GM12891 (cell line): ENCODE results near the gene PPP2R5A.

Experiments
- DNase-seq: peaks from one replicate; pipeline ENCODE4 v3.0.0; 2011; ENCODE audit warnings: low spot score; ENCODE audit not compliant: insufficient read length
- FAIRE-seq: peaks from 2 replicates; lab custom pipeline; 2011; peaks lifted over from hg19 to GRCh38; lab: Jason Lieb, UNC
- PAX5 ChIP-seq: IDR thresholded peaks from 2 replicates; pipeline ENCODE4 v1.6.1; 2011; ENCODE audit warnings: low read length, moderate library complexity, mild to moderate bottlenecking; ENCODE audit not compliant: insufficient read depth, severe bottlenecking
- POLR2A ChIP-seq: IDR thresholded peaks from 2 replicates; pipeline ENCODE4 v1.6.1; 2011; ENCODE audit warnings: low read depth, low read length, control low read depth
- POLR2AphosphoS5 ChIP-seq: IDR thresholded peaks from 2 replicates; pipeline ENCODE4 v1.6.1; 2011; ENCODE audit warnings: low read depth, low read length, control low read depth
- POU2F2 ChIP-seq: IDR thresholded peaks from 2 replicates; pipeline ENCODE4 v1.6.1; 2011; ENCODE audit warnings: low read depth, mild to moderate bottlenecking, control low read depth, low read length, moderate library complexity
- SPI1 ChIP-seq: IDR thresholded peaks from 2 replicates; pipeline ENCODE4 v1.6.1; 2011; ENCODE audit warnings: low read depth, low read length, control low read depth
- TAF1 ChIP-seq: IDR thresholded peaks from 2 replicates; pipeline ENCODE4 v1.6.1; 2011; ENCODE audit warnings: low read depth, low read length, control low read depth

PPP2R5A gene

DNA sequence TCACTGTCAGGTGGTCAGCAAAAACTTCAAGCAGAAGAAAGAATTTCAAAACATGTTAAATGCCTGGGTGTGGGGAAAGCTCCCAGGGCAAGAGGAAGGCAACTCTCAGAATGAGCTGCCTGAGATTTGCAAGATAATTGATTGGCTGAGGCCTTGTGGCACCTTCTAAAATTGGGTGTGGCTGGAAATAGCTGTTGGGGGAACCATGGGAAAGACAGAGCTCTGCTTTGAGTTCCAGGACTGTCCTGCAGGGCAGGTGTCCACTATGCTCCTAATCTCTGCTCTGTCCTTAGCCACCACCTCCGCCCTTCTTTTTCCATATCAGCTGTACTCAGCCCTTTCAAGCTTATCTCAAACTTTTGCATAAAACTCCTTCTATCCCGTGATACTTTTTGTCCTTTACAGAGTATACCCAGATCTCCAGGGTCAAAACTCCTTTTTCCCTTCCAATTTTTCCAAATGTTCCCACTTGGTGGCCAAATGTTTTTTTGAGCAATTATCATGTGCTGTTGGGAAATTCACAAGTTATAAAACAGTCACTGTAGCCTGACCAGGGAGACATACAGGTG, 23.8 kb upstream of the PPP2R5A start:
- FAIRE-seq (no peak), DNase-seq (no peak)
- no peak for TF ChIP-seq TAF1

DNA sequence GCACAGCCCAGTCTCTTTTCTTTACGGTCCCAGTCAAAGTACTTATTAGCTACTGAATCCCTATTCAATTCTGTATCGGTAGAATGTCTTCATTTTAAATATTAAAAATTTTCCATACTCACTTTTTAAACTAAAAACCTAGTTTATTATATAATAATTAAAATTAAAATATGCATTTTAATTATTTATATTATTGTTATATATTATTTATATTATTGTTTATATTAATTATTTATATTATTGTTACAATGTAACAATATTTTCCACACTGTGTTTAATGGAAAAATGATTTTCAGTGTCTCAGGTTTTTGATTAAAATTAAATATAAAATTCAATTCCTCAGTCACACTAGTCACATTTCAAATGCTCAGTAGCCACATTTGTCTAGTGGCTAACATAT, 18.2 kb upstream of the PPP2R5A start:
- no peak for DNase-seq
- no peak for TF ChIP-seq SPI1
- TF ChIP-seq POLR2A, result no peak
- TF ChIP-seq TAF1, result no peak
- TF ChIP-seq POLR2AphosphoS5, result no peak
- no peak for TF ChIP-seq POU2F2
- TF ChIP-seq PAX5, result no peak
- FAIRE-seq, result no peak

DNA sequence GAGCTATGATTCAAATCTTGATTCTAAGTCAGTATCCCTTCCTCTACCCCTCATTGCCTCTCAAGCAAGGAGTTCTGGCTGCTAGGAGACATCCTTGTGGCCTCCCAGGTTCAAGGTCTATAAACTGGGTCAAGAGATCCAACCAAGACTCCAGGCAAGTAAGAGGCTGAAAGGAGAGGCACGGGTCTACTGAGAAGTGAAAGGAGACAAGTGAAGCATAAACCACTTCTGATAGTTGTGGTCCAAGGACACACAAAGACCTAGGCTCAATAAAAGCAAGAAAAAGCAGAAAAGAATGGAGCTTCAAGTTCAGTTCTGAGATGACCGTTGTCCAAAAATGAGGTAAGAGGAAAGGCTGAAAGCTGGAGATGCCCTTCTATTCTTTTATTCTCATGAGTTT, 17.8 kb upstream of the PPP2R5A start:
- FAIRE-seq (peak; percentile 66), DNase-seq (no peak)
- TF ChIP-seq POLR2A, result no peak
- peak; percentile 62 for TF ChIP-seq SPI1

- DNase-seq (no peak), FAIRE-seq (no peak)
- TF ChIP-seq POLR2A (no peak), TAF1 (no peak), POU2F2 (no peak), PAX5 (no peak), SPI1 (no peak), POLR2AphosphoS5 (no peak)
These were observed 15.9 kb upstream of the PPP2R5A start for GRCh38 chr1:212269306-212269705.

DNA sequence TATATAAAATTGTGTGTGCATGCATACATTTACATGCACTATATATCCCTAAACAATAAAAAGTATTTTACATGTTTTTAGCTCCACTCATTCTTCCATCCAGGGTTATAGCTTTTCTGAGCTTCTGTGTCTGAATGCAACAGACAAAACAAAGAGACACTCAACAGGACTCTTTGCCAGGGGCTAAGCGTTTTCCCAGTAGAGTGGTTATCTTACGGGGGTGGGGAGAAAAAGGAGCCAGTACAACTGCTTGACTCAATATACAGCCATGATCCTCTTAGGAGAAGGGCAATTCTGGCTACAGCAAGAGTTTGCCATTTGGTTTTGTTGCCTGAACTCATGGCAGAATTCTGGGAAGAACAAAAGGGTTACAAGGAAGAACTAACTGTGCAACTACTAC, 14.6 kb upstream of the PPP2R5A start:
- FAIRE-seq, result no peak
- TF ChIP-seq POLR2AphosphoS5 (no peak), SPI1 (no peak), TAF1 (no peak), POU2F2 (no peak), PAX5 (no peak), POLR2A (no peak)
- no peak for DNase-seq

GRCh38 chr1:212271234-212271633, 14.0 kb upstream of the PPP2R5A start:
- TF ChIP-seq SPI1, result no peak
- TF ChIP-seq POLR2A, result no peak
- no peak for TF ChIP-seq TAF1
- no peak for TF ChIP-seq POU2F2
- no peak for TF ChIP-seq POLR2AphosphoS5
- no peak for TF ChIP-seq PAX5
- FAIRE-seq (no peak), DNase-seq (no peak)

DNA sequence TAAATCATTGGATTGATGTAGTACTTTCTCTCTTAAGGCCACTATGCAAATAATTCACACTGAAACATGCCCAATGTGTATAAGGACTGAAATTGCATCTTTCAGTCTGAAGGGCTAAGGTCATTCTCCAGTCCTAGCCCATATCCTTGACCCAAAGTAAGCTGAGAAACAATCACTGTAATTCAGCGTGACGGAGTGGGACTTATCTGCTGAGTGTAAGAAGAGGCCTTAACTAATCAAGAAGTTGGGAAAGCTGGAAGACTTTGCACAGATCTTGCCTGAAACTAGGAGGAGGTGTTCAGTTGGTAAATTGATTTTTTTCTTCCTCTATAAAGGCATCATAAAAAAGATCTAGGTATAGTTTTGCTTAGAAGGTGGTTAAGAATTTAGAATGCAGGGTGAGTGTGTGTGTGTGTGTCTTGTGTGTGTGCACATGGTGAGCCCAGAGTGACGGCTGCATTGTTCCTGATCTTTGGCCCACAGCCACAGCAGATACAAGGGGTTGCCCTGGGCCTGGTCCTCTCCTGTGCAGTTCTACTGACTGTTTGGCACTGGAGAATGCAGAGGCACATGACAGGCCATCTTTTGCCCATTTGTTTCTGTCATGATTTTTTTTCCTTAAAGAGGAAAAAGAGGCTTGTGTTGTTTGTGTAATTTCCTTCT, 13.3 kb upstream of the PPP2R5A start:
- FAIRE-seq, result no peak
- no peak for TF ChIP-seq TAF1
- no peak for TF ChIP-seq PAX5
- TF ChIP-seq POLR2A, result no peak
- no peak for TF ChIP-seq POU2F2
- no peak for TF ChIP-seq SPI1
- TF ChIP-seq POLR2AphosphoS5, result no peak

GRCh38 chr1:212281590-212281989, 3.6 kb upstream of the PPP2R5A start:
- TF ChIP-seq SPI1 (no peak), POU2F2 (no peak), POLR2A (no peak), PAX5 (no peak), TAF1 (no peak), POLR2AphosphoS5 (no peak)
- DNase-seq (no peak), FAIRE-seq (no peak)

More for the DNA sequence above, 13.3 kb upstream of the PPP2R5A start:
- no peak for DNase-seq

GRCh38 chr1:212283741-212284140, 1.5 kb upstream of the PPP2R5A start:
- FAIRE-seq, result peak; percentile 5
- no peak for DNase-seq
- TF ChIP-seq PAX5, result no peak
- no peak for TF ChIP-seq SPI1
- TF ChIP-seq POLR2AphosphoS5, result no peak
- TF ChIP-seq POU2F2, result no peak
- TF ChIP-seq POLR2A, result no peak
- TF ChIP-seq TAF1, result no peak

- FAIRE-seq (no peak), DNase-seq (no peak)
- TF ChIP-seq TAF1, result no peak
- no peak for TF ChIP-seq POU2F2
- no peak for TF ChIP-seq POLR2AphosphoS5
- TF ChIP-seq POLR2A, result no peak; the same call in 1 of the 2 replicates
- TF ChIP-seq SPI1, result no peak
- no peak for TF ChIP-seq PAX5
These were observed 872 bp upstream of the PPP2R5A start for GRCh38 chr1:212284332-212284743.
